OCI-LY1 (cell line): ENCODE results near the gene MYO5C.
A peak's percentile ranks its signal among the peaks of the same experiment; 100 is the strongest.

Experiments
- H2AFZ ChIP-seq: fragments of 200-600 bp; sonication (generic), shearing (Covaris generic); 2 replicates; pipeline ENCODE4 v1.6.0; 2014; ENCODE audit warnings: antibody characterized with exemption, mild to moderate bottlenecking, low read length
- H3F3A ChIP-seq: fragments of 200-600 bp; sonication (generic), shearing (Covaris generic); 2 replicates; pipeline ENCODE4 v1.6.0; 2014; ENCODE audit warnings: mild to moderate bottlenecking, antibody characterized with exemption, low read length, moderate library complexity; ENCODE audit not compliant: insufficient read depth
- H3K27ac ChIP-seq: fragments of 200-600 bp; sonication (generic); 2 replicates; pipeline ENCODE4 v1.5.1; 2014; ENCODE audit warnings: low read length, mixed run types, mild to moderate bottlenecking, low read depth; ENCODE audit not compliant: poor library complexity, severe bottlenecking
- H3K27me3 ChIP-seq: fragments of 200-600 bp; sonication (generic); 2 replicates; pipeline ENCODE4 v1.6.0; 2014; ENCODE audit warnings: antibody characterized with exemption, mild to moderate bottlenecking, low read length, moderate library complexity; ENCODE audit not compliant: insufficient read depth
- H3K36me3 ChIP-seq: fragments of 200-600 bp; sonication (generic); 2 replicates; pipeline ENCODE4 v1.6.1; 2014; ENCODE audit warnings: mild to moderate bottlenecking, antibody characterized with exemption, low read length, moderate library complexity, mixed read lengths; ENCODE audit not compliant: insufficient read depth
- H3K4me1 ChIP-seq: fragments of 200-600 bp; sonication (generic); 2 replicates; pipeline ENCODE4 v1.5.1; 2014; ENCODE audit warnings: mild to moderate bottlenecking, low read length, moderate library complexity; ENCODE audit not compliant: insufficient read depth, severe bottlenecking
- H3K4me2 ChIP-seq: fragments of 200-600 bp; sonication (generic), shearing (Covaris generic); 2 replicates; pipeline ENCODE4 v1.6.1; 2014; ENCODE audit warnings: low read length
- H3K4me3 ChIP-seq: fragments of 200-600 bp; sonication (generic); 2 replicates; pipeline ENCODE4 v1.5.1; 2014; ENCODE audit warnings: low read length, low read depth, mild to moderate bottlenecking, mixed read lengths; ENCODE audit not compliant: poor library complexity, severe bottlenecking
- H3K79me2 ChIP-seq: fragments of 200-600 bp; shearing (Covaris generic); 2 replicates; pipeline ENCODE4 v1.6.1; 2016; ENCODE audit warnings: mixed run types, low read length, mixed read lengths; ENCODE audit not compliant: insufficient read depth
- H3K9ac ChIP-seq: fragments of 200-600 bp; sonication (generic), shearing (Covaris generic); 2 replicates; pipeline ENCODE4 v1.6.1; 2014; ENCODE audit warnings: mild to moderate bottlenecking, low read length, mixed read lengths
- H3K9me2 ChIP-seq: fragments of 200-600 bp; sonication (generic), shearing (Covaris generic); 2 replicates; pipeline ENCODE4 v1.6.1; 2014; ENCODE audit warnings: low read depth, mild to moderate bottlenecking, low read length, mixed read lengths
- H3K9me3 ChIP-seq: fragments of 200-600 bp; shearing (Covaris generic); 2 replicates; pipeline ENCODE4 v1.6.1; 2014; ENCODE audit warnings: low read length, mixed read lengths
- H4K20me1 ChIP-seq: fragments of 200-600 bp; sonication (generic), shearing (Covaris generic); 2 replicates; pipeline ENCODE4 v1.6.0; 2016; ENCODE audit warnings: mild to moderate bottlenecking, low read length; ENCODE audit not compliant: insufficient read depth
- CTCF ChIP-seq: fragments of 200-600 bp; sonication (generic), shearing (Covaris generic); IDR thresholded peaks from 2 replicates; pipeline ENCODE4 v1.5.1; 2017; ENCODE audit warnings: mild to moderate bottlenecking, antibody characterized with exemption, low read length, moderate library complexity, mixed read lengths
- EZH2 ChIP-seq: fragments of 200-600 bp; sonication (generic), shearing (Covaris generic); IDR thresholded peaks from 2 replicates; pipeline ENCODE4 v1.8.0; 2017; ENCODE audit warnings: borderline replicate concordance, mixed run types, mild to moderate bottlenecking, antibody characterized with exemption, low read length, moderate library complexity, mixed read lengths

The MYO5C gene

DNA sequence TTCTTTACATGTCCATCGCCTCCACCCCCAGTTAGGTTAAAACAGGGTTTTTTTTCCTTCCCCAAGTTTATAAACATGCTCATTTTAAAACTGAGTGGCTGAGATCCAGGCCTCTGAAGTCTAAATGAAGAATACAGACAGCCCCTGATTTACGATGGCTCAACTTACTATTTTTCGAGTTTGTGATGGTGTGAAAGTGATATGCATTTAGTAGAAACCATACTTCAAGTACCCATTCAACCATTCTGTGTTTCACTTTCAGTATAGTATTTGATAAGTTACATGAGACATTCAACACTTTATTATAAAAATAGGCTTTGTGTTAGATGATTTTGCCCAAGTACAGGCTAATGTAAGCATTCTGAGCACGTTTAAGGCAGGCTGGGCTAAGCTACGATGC is 73.9 kb downstream of the MYO5C start:
- no peaks in the 10 kb centered on the region for H3K36me3 ChIP-seq
- peak overlapping the region; percentile 73 for H3K4me3 ChIP-seq
- TF ChIP-seq EZH2 = no peak
- no peak for TF ChIP-seq CTCF
- H3K79me2 ChIP-seq = peaks cover 11% of the 10 kb centered on the region; the same call in 1 of the 2 replicates
- H3K27me3 ChIP-seq = no peaks in the 10 kb centered on the region
- H3F3A ChIP-seq = no peaks in the 10 kb centered on the region
- H2AFZ ChIP-seq = no peak overlapping the region
- H3K9me2 ChIP-seq = no peaks in the 10 kb centered on the region
- no peaks in the 10 kb centered on the region for H4K20me1 ChIP-seq
- H3K27ac ChIP-seq = peak overlapping the region; percentile 97
- H3K4me2 ChIP-seq = peak overlapping the region; percentile 85
- peak overlapping the region; percentile 93 for H3K9ac ChIP-seq
- H3K9me3 ChIP-seq = no peaks in the 10 kb centered on the region
- H3K4me1 ChIP-seq = peaks cover 100% of the 10 kb centered on the region

- H3K9ac ChIP-seq = peak overlapping the region; percentile 93
- no peaks in the 10 kb centered on the region for H3K36me3 ChIP-seq
- H2AFZ ChIP-seq = no peak overlapping the region
- H3K27ac ChIP-seq = peak overlapping the region; percentile 97
- H3K9me3 ChIP-seq = no peaks in the 10 kb centered on the region
- H3K9me2 ChIP-seq = no peaks in the 10 kb centered on the region
- no peaks in the 10 kb centered on the region for H3F3A ChIP-seq
- H3K79me2 ChIP-seq = peaks cover 11% of the 10 kb centered on the region; the same call in 1 of the 2 replicates
- H3K4me3 ChIP-seq = peak overlapping the region; percentile 73
- no peaks in the 10 kb centered on the region for H4K20me1 ChIP-seq
- H3K4me2 ChIP-seq = peak overlapping the region; percentile 85
- H3K27me3 ChIP-seq = no peaks in the 10 kb centered on the region
- peaks cover 96% of the 10 kb centered on the region for H3K4me1 ChIP-seq
- no peak for TF ChIP-seq EZH2
- no peak for TF ChIP-seq CTCF
Observed at GRCh38 chr15:52220937-52221660, 74.5 kb downstream of the MYO5C start.

- peaks cover 87% of the 10 kb centered on the region for H3K4me1 ChIP-seq
- peak overlapping the region; percentile 73 for H3K4me3 ChIP-seq
- H3K9me3 ChIP-seq = no peaks in the 10 kb centered on the region
- H3K9me2 ChIP-seq = no peaks in the 10 kb centered on the region
- H3K79me2 ChIP-seq = peaks cover 11% of the 10 kb centered on the region; the same call in 1 of the 2 replicates
- H3K4me2 ChIP-seq = peak overlapping the region; percentile 85
- H2AFZ ChIP-seq = no peak overlapping the region
- no peaks in the 10 kb centered on the region for H4K20me1 ChIP-seq
- no peak for TF ChIP-seq EZH2
- no peak for TF ChIP-seq CTCF
- H3K27me3 ChIP-seq = no peaks in the 10 kb centered on the region
- H3K27ac ChIP-seq = peak overlapping the region; percentile 97
- peak overlapping the region; percentile 93; the same call in 1 of the 2 replicates for H3K9ac ChIP-seq
- H3F3A ChIP-seq = no peaks in the 10 kb centered on the region
- H3K36me3 ChIP-seq = no peaks in the 10 kb centered on the region
Observed at GRCh38 chr15:52220251-52220650, 75.4 kb downstream of the MYO5C start.
